HG02938 (cell line): ENCODE data around the gene TUBA8.
"Not testable (repeated sequence)": the region's sequence is repeated elsewhere in the genome, so short reads cannot be mapped to it uniquely, and the experiment has no call there.

Experiments
- ATAC-seq: cut with Tn5 transposase; IDR thresholded peaks from one replicate; pipeline ENCODE4 v1.9.1; 2021; ENCODE audit warnings: mild to moderate bottlenecking, moderate library complexity; ENCODE audit not compliant: unreplicated experiment

TUBA8 gene

DNA sequence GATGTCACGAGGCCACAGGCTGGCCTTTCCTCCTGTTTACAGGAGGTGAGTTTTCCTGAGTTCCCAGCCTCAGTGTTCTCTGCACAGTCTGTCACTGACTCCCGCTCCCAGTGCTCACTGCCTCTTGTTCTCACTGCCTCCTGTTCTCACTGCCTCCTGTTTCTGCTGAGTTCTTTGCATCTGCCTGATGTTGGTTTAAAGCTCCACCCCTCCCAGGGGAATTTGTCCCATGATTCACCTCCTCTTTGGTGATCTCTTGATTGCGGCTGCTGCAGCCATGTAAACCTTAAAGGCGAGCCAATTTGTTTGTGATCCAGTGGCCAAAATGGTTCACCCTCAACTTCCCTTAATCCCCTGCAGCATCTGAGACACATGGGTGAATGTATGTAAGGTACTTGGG lies 6.0 kb upstream of the TUBA8 start:
- no peak for ATAC-seq

DNA sequence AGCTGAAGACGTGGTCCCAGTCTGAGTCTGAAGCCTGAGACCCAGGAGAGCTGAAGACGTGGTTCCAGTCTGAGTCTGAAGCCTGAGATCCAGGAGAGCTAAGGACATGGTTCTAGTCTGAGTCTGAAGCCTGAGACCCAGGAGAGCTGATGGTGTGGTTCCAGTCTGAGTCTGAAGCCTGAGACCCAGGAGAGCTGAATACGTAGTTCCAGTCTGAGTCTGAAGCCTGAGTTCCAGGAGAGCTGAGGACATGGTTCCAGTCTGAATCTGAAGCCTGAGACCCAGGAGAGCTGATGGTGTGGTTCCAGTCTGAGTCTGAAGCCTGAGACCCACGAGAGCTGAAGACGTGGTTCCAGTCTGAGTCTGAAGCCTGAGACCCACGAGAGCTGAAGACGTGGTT lies 4.6 kb upstream of the TUBA8 start:
- ATAC-seq = not testable (repeated sequence)

DNA sequence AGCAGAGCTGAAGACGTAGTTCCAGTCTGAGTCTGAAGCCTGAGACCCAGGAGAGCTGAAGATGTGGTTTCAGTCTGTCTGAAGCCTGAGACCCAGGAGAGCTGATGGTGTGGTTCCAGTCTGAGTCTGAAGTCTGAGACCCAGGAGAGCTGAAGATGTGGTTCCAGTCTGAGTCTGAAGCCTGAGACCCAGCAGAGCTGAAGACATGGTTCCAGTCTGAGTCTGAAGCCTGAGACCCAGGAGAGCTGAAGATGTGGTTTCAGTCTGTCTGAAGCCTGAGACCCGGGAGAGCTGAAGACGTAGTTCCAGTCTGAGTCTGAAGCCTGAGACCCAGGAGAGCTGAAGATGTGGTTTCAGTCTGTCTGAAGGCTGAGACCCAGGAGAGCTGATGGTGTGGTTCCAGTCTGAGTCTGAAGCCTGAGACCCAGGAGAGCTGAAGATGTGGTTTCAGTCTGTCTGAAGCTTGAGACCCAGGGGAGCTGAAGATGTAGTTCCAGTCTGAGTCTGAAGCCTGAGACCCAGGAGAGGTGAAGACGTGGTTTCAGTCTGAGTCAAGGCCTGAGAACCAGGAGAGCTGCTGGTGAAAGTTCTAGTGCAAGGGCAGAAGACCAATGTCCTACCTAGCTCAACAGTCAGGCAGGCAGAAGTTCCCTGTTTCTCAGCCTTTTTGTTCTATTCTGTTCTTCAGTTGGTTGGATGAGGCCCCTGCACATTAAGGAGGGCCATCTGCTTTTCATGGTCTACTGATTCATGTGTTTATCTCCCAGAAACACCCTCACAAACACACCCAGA lies 3.9 kb upstream of the TUBA8 start:
- ATAC-seq = not testable (repeated sequence)

DNA sequence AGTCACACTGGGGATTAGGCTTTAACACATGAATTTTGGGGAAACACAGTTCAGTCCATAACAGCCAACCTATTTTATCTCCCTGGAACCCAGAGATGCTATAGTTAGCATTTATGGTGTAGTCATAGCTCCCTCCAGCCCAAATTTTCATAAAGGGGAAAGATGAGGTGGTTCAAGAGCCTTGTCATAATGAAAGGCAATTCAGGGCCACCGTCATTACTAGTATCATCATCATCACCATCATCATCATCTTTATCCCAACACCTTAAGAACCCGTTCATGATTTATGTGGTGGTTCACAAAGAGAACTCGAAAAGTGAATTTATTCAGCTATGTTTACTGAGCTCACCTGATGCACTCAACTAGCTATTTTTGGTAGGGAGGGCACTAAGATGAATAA lies 2.4 kb upstream of the TUBA8 start:
- ATAC-seq = no peak

DNA sequence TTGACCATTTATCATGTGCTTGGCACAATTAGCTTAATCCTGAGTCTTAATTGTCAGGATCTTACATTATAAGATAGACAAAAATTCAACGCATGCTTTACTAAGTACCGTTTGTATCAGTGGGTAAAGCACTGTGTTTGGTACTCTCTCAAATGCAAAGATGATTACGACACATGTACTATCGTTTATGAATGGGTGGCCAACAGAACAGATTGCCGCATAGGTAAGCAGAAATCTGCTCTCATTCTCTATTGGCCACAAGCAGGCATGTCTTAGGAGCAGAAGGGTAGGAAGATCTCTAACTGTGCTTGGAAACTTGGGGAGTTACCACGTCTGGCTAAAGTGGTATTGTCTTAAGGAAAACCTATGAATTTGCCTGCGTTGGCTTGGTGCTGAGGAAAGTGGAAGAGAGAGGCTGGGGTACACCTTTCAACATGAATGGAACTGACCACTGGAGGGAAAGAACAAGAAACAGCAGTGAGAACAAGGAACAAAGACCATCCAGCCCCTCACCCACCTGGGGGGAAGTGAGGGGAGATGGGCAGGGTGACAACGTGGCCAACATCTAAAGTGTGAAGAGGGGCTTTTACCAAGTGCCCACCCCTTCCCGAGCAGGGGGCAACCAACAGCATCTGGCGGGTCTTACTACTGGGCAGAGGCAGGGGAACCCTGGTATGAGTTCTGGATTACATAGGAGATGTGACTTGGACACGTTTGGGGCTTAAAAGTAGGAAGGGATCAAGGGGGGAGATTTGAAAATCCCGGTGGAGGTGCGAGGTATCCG lies 1.0 kb upstream of the TUBA8 start:
- ATAC-seq = no peak

DNA sequence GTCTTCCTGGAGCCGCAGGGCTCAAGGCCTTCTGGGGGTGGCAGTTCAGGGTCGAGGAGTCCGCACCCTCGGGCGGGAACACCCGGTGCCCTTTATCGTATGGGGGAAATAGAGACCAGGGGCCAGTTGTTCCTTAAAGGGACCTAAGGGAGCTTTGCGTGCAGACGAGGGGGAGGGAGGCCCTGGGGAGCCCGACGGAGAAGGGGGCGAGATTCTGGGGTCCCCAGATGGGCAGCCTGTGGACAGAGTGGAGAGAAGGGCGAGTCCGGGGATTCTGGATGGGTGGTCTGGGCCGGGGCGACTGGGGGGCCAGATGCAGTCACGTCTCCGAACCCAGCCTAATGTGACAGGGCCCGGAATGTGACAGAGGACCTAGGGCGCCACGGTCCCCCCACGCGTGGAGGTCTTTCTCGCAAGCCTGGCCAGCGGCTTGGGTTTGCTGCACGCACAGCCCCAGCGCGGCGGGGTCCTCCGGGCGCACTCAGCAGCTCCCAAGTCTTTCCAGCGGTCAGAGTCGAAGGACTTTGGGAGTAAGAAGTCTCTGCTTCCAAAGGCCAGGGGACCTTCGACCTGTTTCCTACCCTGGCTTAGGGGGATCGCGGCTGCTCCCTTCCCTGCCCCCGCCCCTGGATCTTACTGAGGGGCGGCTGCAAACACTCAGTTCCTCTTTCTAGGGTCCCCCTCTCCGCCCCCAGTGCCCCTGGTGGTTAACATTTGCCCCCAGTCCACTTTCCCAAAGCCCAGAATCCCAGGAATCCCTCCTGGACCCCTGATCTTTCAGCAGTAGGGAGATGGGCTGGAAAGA lies 547 bp downstream of the TUBA8 start:
- no peak for ATAC-seq

DNA sequence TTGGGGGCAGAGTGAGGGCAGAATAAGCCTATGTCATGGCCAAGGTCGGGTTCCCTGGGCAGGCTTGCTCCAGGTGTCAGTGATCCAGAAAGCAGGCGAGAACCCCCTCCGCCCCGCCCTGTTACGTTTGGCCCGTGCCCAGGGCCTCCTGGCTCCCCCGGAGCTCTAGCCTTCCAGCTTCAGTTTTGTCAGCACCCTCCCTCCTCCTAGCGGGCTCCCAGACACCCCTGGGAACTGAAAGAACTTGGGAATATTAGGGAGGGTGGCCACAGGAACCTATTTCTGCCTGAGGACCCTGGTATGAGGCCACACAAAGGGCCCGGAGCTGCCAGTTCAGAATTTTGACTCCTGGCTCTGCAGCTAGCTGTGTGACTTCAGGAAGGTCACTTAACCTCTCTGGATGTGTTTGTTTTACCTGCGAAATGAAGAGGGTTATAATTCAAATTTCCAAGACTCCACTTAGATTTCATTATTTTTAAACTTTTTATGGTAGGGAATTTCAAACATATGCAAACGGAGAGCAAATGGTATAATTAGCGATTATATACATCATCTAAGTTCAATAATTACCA lies 1.2 kb downstream of the TUBA8 start:
- no peak for ATAC-seq

DNA sequence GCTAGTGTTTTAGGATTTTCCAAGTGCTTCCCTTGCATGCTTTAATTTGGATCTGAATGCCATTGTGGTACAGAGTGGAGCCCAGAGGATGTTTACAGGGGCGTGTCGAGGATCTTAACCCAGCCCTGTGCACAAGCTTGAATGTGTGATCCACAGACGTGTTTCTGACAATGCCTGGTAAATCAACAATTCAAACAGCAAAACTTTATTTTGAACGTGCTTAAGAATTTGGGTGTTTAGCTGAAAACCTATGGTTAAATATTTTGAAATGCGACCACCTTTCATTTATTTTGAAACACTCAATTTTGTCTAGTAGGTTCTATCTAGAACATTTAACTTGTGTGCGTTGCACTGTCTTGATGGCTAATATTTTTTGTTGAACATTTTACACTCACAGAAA lies 1.8 kb downstream of the TUBA8 start:
- ATAC-seq = no peak

DNA sequence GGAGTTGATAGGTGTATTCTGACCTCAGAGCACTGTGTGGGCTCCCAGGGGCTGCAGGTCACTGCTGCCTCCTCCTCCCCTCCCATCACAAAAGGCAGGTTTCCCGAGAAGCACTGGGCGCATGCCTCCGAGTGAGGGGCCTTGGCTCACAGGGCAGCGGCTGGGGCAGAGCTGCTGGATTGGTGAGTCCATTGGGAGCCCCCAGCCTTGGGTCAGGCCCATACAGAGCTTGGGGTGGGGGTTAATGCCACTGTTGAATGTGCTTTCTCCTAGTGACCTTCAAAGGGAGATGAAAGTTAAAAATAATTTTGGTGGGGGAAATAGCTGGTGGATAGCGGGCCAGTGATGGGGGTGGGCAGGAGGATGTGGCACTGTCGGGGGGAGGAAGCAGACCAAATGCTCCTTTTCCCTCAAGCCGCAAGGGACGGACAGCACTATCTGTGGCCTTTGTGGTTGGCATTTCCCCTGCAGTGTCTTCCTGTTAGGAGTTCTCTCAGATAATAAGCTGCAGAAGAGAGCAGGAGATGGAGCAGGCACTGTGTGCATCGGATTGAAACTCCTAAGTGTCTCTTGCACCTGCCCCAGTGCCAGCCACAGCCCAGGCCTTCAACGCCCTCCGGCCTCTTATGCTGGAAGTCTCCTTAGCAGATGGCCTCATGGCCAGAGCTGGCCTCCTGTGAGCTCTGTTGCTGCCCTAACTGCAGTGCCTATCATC lies 3.2 kb downstream of the TUBA8 start:
- ATAC-seq = no peak

DNA sequence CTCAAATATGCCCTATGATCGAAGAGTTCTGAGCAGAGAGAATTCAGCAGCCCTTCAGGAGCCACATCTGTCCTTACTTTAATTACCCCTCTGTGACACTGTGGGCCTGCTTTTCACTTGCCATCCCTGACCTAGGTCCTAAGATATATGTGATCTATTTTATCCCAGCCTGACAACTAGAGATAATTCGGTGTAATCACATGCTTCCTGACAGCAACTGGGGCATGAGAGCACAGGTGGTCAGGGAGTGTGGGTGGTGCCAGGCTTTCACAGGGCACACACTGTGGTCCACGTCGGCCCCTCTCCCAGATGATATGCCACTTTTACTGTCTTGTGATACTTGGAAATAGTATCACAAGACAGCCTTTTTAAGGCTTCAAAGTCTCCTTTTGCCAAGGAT lies 3.9 kb downstream of the TUBA8 start:
- no peak for ATAC-seq

DNA sequence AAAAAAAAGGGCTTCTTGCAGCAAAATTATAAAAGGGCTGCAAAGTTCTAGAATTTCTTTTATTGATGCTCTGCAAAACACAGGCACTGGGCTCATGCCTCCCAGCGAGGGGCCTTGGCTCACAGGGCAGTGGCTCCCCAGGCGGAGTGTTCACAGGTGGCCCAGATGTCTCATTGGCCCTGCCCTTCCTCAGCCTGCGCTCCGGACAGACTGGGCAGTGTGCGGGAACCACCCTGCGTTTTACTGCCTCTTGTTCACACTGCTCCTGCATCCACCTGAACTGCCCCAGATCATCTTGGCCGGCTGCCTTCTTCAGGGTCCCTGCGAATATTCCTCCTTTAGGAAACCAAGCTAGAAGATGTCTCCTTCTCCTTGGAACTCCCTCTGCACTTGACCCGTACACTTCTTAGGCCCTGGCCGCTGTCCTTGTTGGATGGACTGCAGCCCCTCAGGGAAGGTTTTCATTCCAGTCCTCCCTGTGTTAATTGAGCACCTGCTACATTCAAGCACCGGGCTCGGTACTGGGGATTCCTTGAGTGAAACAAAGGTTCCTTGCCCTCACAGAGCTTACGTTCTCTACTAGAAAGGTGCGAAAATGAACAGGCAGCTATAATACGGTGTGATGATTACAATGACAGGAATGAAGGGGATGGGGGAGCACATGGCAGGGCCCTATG lies 4.5 kb downstream of the TUBA8 start:
- no peak for ATAC-seq

DNA sequence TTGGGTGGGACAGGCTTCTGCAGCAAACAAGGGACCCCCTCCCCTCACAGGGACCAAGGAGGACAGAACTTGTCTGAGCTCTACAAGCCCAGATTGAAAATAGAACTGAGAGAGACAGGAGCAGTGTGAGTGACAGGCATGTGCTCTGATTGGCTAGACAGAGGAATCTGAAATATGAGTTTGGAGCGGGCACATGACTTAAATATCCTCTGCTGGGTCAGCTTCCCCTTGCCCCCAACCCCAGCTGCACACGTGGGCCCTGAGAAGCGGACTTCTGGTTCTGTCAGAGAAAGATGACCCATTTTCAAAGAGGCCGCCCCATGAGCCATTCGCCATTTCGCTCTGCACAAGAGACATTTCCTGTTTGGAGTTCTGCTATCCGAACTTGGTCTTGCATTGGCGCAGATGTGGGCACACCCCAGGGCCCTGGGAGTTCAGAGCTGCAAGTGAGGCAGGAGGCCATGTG lies 5.3 kb downstream of the TUBA8 start:
- no peak for ATAC-seq

DNA sequence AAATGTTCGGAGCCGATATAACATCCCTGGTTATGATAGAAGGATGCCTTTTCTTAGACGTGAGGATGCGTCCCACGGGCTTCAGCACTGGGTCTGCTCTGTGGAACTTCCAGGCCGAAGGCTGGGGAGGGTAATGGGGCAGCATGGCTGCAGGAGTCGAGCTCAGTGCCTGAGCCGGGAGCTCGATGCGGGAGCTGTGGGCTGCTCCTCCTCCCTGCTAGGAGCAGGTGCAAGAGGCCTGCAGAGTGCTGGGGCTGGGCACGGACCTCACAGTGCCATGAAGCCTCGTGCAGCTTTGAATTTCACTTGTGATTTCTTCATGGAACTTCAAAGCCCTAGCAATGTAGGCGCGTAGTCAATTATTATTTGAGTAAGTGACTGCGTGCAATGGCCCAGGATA lies 6.0 kb downstream of the TUBA8 start:
- ATAC-seq = no peak

DNA sequence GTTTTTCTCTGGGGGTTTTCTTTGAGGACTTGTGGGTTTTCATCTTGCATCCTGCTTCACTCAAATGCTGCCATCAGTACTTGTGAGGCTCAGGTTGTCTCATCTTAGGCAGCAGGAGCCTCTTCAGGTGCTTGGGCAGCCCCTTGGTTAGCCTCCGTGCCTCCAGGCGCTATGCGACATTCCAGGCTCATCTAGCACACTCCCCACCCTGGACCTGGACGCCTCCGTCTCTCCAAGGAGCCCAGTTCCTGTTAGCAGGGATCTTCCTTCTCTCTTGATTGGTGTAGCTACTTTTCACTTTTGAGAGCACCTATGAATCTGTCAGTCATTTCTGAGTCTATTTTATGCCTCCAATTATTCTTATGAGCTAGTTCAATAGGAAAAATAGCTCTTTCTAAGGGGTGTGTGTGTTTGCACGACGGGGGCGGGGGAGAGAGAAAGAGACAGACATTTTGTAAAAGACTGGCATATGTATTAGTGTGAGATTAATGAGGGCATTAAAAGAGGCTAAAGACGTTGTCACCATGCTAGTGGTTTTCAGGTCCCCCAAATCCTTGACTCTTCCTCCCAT lies 7.8 kb downstream of the TUBA8 start:
- no peak for ATAC-seq

DNA sequence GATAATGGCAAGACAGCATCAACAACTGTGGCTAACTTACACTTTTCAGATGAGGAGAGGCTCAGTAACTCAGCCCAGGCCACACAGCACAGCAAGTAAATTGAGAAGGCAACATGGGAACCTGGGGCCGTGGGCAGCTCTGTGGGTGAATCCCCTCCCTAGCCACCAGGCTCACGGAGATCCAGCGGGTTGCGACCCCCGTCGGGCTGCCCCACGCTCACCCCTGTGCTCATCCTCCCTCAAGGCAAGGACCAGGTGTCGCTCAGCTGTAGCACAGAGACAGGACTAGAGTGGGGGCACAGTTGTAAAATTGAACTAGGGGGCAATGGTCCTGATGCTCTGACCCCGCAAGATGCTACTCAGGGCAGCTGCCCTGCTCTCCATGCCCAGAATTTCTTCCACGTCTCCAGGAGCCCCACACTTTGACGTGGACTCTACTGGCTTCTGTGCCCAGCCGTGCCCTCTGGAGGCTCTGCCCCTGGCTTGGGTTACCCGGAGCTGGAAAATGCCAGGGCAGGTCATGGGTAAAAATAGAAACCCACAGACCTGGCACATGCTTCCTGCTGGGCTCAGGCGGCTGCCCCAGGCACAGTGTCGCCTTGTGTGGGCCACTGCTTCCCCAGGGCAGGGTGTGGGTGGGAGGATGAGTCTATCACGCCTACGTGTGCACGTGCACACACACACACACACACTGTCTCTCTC lies 9.0 kb downstream of the TUBA8 start:
- no peak for ATAC-seq

DNA sequence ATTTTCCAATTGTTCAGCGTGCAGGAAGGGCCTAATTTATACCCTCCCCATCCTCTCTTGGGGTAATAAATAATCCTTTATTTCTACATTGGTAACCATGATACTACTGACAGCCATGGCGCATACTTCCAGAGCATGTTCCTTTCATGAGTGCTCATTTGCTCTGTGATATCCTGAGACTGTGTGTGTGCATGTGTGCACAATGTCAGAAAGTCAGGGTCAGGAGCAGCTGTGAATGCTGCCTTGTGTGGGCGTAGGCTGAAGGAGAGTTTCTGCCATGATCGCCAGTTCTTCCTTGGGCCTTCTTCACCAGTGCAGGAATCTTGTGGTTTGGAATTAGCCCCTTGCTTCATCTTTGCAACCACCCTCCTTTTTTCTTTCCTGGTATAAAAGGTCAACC lies 10.2 kb downstream of the TUBA8 start:
- ATAC-seq = no peak

DNA sequence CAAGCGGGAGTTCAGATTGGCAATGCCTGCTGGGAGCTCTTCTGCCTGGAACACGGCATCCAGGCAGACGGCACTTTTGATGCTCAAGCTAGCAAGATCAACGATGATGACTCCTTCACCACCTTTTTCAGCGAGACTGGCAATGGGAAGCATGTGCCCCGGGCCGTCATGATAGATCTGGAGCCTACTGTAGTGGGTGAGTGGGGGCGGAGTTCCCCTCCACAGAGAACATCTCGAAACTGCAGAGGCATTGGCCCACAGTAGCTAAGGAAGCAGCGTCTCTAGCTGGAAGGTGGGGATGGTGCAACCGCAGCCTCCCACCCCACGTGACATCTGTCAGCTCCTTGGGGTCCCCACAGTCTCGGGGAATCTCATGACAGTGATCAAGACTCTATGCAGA lies 10.9 kb downstream of the TUBA8 start:
- ATAC-seq = no peak

DNA sequence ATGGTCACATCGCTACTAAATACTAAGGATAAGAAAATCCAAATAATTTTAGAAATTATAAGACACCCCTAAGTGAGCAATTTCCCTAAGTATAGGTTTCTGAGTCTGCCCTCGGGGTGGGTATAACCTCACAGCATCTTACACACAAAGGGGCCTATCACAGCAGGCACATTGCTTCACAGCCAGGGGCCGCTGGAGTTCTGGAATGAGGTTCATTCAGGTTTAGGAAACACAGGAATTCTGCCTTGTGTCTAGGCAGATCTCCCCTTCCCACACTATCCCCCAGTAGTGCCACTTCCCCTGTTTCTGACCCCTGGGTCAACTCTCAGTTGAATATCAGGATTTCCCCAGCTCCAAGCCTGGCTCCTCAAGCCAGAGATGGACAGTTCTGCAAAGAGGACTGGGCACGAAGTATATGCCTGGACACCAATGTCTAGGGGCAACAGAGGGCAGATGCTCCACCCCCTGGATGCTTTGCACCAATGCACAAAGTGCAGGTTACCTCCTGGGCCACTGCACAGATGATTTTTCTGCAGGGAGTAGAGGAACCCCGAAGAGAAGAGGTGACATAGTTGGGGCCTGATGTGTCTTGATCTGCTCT lies 11.4 kb downstream of the TUBA8 start:
- no peak for ATAC-seq
